ENCODE data around the gene QKI. TPM values are rescaled to one million over a fixed set of nuclear protein-coding genes. Genes with fewer than 3 reads are reported as not detected.

Gene QKI
- total and polyA plus RNA-seq, 10 of the 15 experiments (the other 5 are each of a cell fraction or from before 2014, with no cell fraction given): 4.7 to 72.5 (median 38.9) TPM

- Histone ChIP-seq H4K20me1 (ENCODE audit: control insufficient read depth, insufficient read depth) (no peaks in the 10 kb centered on the region), H3K79me2 (ENCODE audit: control insufficient read depth, insufficient read depth, low read length) (peaks cover 70% of the 10 kb centered on the region), H3K9me3 (replicated peaks; ENCODE audit: control insufficient read depth, insufficient read depth, low read length) (no peaks in the 10 kb centered on the region; the same call in 1 of the 3 replicates), H3K9ac (ENCODE audit: control insufficient read depth, insufficient read depth, low read length) (no peak overlapping the region), H3K4me1 (ENCODE audit: control insufficient read depth, insufficient read depth, low read length) (no peaks in the 10 kb centered on the region), H2AFZ (ENCODE audit: control insufficient read depth, low read depth, low read length) (no peak overlapping the region), H3K27me3 (replicated peaks in 1 of 2; ENCODE audit: control insufficient read depth in 2 of 2, insufficient read depth in 2 of 2, low read length in 1 of 2) (no peaks in the 10 kb centered on the region), H3K27ac (ENCODE audit: control insufficient read depth, insufficient read depth) (no peak overlapping the region), H3K4me2 (ENCODE audit: control insufficient read depth, insufficient read depth) (no peak overlapping the region), H3K36me3 (ENCODE audit: control insufficient read depth in 2 of 2, insufficient read depth in 2 of 2, low read length in 1 of 2) (peaks cover 0 to 4% of the 10 kb centered on the region in 2 experiments; a peak in 1 of 4 replicates), H3K4me3 (no peak overlapping the region)
- no peak for DNase-seq (ENCODE audit: low read depth, low spot score)
- BruUV-seq (replicated peaks): no TSS peak
- ChIA-PET CTCF (interaction anchor here (0.6 kb wide), 1 partner anchor 12 kb away, joined by 3 read pairs; no protein-coding TSS in a partner anchor), RAD21 (ENCODE audit: unreplicated experiment) (no interaction called here), POLR2A (no interaction called here), SMC1A (ENCODE audit: uncharacterized antibody, unreplicated experiment) (interaction anchor here (1.2 kb wide), 1 partner anchor 11 kb away, joined by 3 read pairs; no protein-coding TSS in a partner anchor)
- TF ChIP-seq HDAC2 (IDR thresholded peaks at IDR 0.05): no peak
- no peak for TF ChIP-seq CBX3 (IDR thresholded peaks at IDR 0.05; ENCODE audit: borderline replicate concordance, low read depth)
- ATAC-seq: no peak
- WGBS (ENCODE audit: insufficient coverage, insufficient replicate concordance, low lambda C conversion rate, missing lambda C conversion rate): 89% methylated on average over 4 of the region's 4 CpGs
- no peak for FAIRE-seq
- intact Hi-C loops (cut with micrococcal nuclease; ENCODE audit: unreplicated experiment) (no loop called here), in situ Hi-C loops (cut with MboI) (no loop called here)
These were observed 32.0 kb downstream of the QKI start for GRCh38 chr6:163446549-163446948.

- peaks cover 0 to 4% of the 10 kb centered on the region in 2 experiments; a peak in 1 of 4 replicates for H3K36me3 ChIP-seq (ENCODE audit: control insufficient read depth in 2 of 2, insufficient read depth in 2 of 2, low read length in 1 of 2)
- no peaks in the 10 kb centered on the region for H3K27me3 ChIP-seq (replicated peaks in 1 of 2; ENCODE audit: control insufficient read depth in 2 of 2, insufficient read depth in 2 of 2, low read length in 1 of 2)
- no peak for FAIRE-seq
- ChIA-PET SMC1A (ENCODE audit: uncharacterized antibody, unreplicated experiment) (interaction anchor here (1.0 to 2.8 kb wide), 6 partner anchors 8 to 113 kb away, joined by 3 to 12 read pairs (median 6); no protein-coding TSS in a partner anchor), POLR2A (no interaction called here), RAD21 (ENCODE audit: unreplicated experiment) (interaction anchor here (1.0 kb wide), 1 partner anchor 11 kb away, joined by 3 read pairs; no protein-coding TSS in a partner anchor), CTCF (interaction anchor here (0.7 to 1.7 kb wide), 5 partner anchors 9 to 45 kb away, joined by 3 to 7 read pairs (median 3); no protein-coding TSS in a partner anchor)
- no peaks in the 10 kb centered on the region for H4K20me1 ChIP-seq (ENCODE audit: control insufficient read depth, insufficient read depth)
- no peak for ATAC-seq
- H3K9ac ChIP-seq (ENCODE audit: control insufficient read depth, insufficient read depth, low read length): no peak overlapping the region
- no peak overlapping the region for H3K4me3 ChIP-seq
- no peak overlapping the region for H2AFZ ChIP-seq (ENCODE audit: control insufficient read depth, low read depth, low read length)
- 91% methylated on average over 1 of the region's 1 CpG for WGBS (ENCODE audit: insufficient coverage, insufficient replicate concordance, low lambda C conversion rate, missing lambda C conversion rate)
- no peaks in the 10 kb centered on the region for H3K4me1 ChIP-seq (ENCODE audit: control insufficient read depth, insufficient read depth, low read length)
- in situ Hi-C loops (cut with MboI): no loop called here
- H3K4me2 ChIP-seq (ENCODE audit: control insufficient read depth, insufficient read depth): no peak overlapping the region
- no TSS peak for BruUV-seq (replicated peaks)
- no peaks in the 10 kb centered on the region; the same call in 1 of the 3 replicates for H3K9me3 ChIP-seq (replicated peaks; ENCODE audit: control insufficient read depth, insufficient read depth, low read length)
- no peak overlapping the region for H3K27ac ChIP-seq (ENCODE audit: control insufficient read depth, insufficient read depth)
- DNase-seq (ENCODE audit: low read depth, low spot score): no peak
- intact Hi-C loops (cut with micrococcal nuclease; ENCODE audit: unreplicated experiment): no loop called here
- TF ChIP-seq RFX5 (IDR thresholded peaks at IDR 0.05; ENCODE audit: low read depth, low read length): no peak
- TF ChIP-seq FOXK2 (IDR thresholded peaks at IDR 0.05): no peak
- no peak for TF ChIP-seq TBL1XR1 (IDR thresholded peaks at IDR 0.05; ENCODE audit: low read depth, low read length)
- TF ChIP-seq MEF2A (IDR thresholded peaks at IDR 0.05; ENCODE audit: insufficient read depth, low read depth, low read length): no peak
- no peak for TF ChIP-seq E2F4 (IDR thresholded peaks at IDR 0.05; ENCODE audit: low read depth, low read length)
- TF ChIP-seq RELA (IDR thresholded peaks at IDR 0.05; ENCODE audit: borderline replicate concordance, partially characterized antibody): no peak
- no peak for TF ChIP-seq PAX8 (IDR thresholded peaks at IDR 0.05)
- H3K79me2 ChIP-seq (ENCODE audit: control insufficient read depth, insufficient read depth, low read length): peaks cover 77% of the 10 kb centered on the region
These were observed 34.6 kb downstream of the QKI start for GRCh38 chr6:163449076-163449475.
